ENCODE data around the gene AP5Z1. TPM values are rescaled to one million over a fixed set of nuclear protein-coding genes. Genes with fewer than 3 reads are reported as not detected.

AP5Z1 gene
- total RNA-seq, 1 donor from 2014 or later = 40.5 TPM

- Histone ChIP-seq H3K4me1 (peaks cover 52% of the 10 kb centered on the region), H3K27ac (no peak overlapping the region), H3K27me3 (no peaks in the 10 kb centered on the region), H3K9me3 (no peaks in the 10 kb centered on the region), H3K4me3 (no peak overlapping the region), H3K36me3 (no peaks in the 10 kb centered on the region)
- intact Hi-C loops (cut with DNase I) = no loop called here
- no peak for DNase-seq (ENCODE audit: extremely low spot score in 2 of 2)
- TF ChIP-seq POLR2AphosphoS5 (IDR thresholded peaks at IDR 0.05; ENCODE audit: insufficient read depth in 1 of 2, low read depth in 1 of 2) = no peak
- TF ChIP-seq POLR2A (IDR thresholded peaks at IDR 0.05) = no peak
- no peak for TF ChIP-seq CTCF (IDR thresholded peaks at IDR 0.05)
These were observed 46.2 kb upstream of the AP5Z1 start for GRCh38 chr7:4729266-4729665.

DNA sequence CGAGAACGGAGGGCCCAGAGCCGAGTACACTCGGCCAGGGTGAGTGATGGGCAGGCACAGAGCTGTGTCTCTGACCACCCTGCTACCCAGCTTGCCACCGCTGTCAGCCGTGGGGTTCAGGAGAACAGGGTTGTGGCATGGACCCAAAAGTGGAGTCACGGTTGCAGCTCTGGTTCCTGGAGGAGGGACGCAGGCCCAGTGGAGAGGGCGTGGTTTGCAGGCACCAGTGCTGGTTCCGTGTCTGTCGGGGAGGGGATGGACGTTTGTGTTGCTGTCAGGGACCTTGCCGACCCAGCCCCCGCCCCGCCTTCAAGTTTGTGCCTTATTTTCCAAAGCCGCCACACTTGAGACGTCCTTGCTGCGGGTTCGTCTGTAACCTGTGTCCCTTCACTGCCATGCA, 45.1 kb upstream of the AP5Z1 start:
- Histone ChIP-seq H3K4me3 (no peak overlapping the region), H3K4me1 (peaks cover 43% of the 10 kb centered on the region), H3K27me3 (no peaks in the 10 kb centered on the region), H3K36me3 (no peaks in the 10 kb centered on the region), H3K9me3 (no peaks in the 10 kb centered on the region), H3K27ac (no peak overlapping the region)
- TF ChIP-seq CTCF (IDR thresholded peaks at IDR 0.05) (no peak), POLR2AphosphoS5 (IDR thresholded peaks at IDR 0.05; ENCODE audit: insufficient read depth in 1 of 2, low read depth in 1 of 2) (no peak), POLR2A (IDR thresholded peaks at IDR 0.05) (no peak)
- intact Hi-C loops (cut with DNase I) = no loop called here
- no peak for DNase-seq (ENCODE audit: extremely low spot score in 2 of 2)

- intact Hi-C loops (cut with DNase I) = no loop called here
- Histone ChIP-seq H3K4me1 (peaks cover 36% of the 10 kb centered on the region), H3K36me3 (no peaks in the 10 kb centered on the region), H3K27me3 (no peaks in the 10 kb centered on the region), H3K9me3 (no peaks in the 10 kb centered on the region), H3K27ac (no peak overlapping the region), H3K4me3 (no peak overlapping the region)
- no peak for DNase-seq (ENCODE audit: extremely low spot score in 2 of 2)
- no peak for TF ChIP-seq CTCF (IDR thresholded peaks at IDR 0.05)
- no peak for TF ChIP-seq POLR2A (IDR thresholded peaks at IDR 0.05)
- TF ChIP-seq POLR2AphosphoS5 (IDR thresholded peaks at IDR 0.05; ENCODE audit: insufficient read depth in 1 of 2, low read depth in 1 of 2) = no peak
These were observed 44.5 kb upstream of the AP5Z1 start for GRCh38 chr7:4730971-4731370.

GRCh38 chr7:4731803-4732202, 43.6 kb upstream of the AP5Z1 start:
- Histone ChIP-seq H3K36me3 (no peaks in the 10 kb centered on the region), H3K27me3 (no peaks in the 10 kb centered on the region), H3K4me1 (peaks cover 28% of the 10 kb centered on the region), H3K4me3 (no peak overlapping the region), H3K27ac (no peak overlapping the region), H3K9me3 (no peaks in the 10 kb centered on the region)
- no peak for DNase-seq (ENCODE audit: extremely low spot score in 2 of 2)
- intact Hi-C loops (cut with DNase I) = no loop called here
- TF ChIP-seq CTCF (IDR thresholded peaks at IDR 0.05) = no peak
- TF ChIP-seq POLR2A (IDR thresholded peaks at IDR 0.05) = no peak
- TF ChIP-seq POLR2AphosphoS5 (IDR thresholded peaks at IDR 0.05; ENCODE audit: insufficient read depth in 1 of 2, low read depth in 1 of 2) = no peak

DNA sequence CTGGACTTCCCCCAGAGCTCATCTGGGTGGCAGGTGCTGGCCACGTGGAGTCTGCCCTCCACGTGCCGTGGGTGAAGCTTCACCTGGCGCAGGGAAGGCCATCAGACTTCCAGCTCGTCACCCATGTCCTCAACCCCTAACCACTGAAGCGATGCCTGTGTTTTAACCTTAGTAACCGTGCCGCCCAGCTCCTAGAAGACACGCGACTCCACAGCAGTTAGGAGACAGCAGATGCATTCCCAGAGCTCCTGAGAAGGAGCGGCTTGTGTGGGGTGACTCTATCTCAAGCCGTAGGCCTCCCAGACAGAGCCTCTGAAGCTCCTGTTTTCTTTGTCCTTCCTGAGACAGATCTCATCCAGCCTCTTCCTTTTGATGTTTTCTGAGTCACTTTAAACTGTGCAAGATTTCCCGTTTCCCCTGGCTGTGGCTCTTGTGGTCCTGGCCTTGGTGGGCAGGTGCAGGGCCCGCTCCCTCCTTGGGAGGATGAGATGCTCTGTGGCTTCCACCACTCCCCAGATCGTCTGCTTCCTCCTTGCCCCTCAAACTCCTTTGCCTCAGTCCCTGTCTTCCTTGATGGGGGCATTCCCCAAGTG, 41.4 kb upstream of the AP5Z1 start:
- Histone ChIP-seq H3K36me3 (no peaks in the 10 kb centered on the region), H3K4me3 (no peak overlapping the region), H3K27ac (no peak overlapping the region), H3K9me3 (no peaks in the 10 kb centered on the region), H3K27me3 (no peaks in the 10 kb centered on the region), H3K4me1 (peaks cover 35% of the 10 kb centered on the region)
- no peak for TF ChIP-seq CTCF (IDR thresholded peaks at IDR 0.05)
- TF ChIP-seq POLR2A (IDR thresholded peaks at IDR 0.05) = no peak
- TF ChIP-seq POLR2AphosphoS5 (IDR thresholded peaks at IDR 0.05; ENCODE audit: insufficient read depth in 1 of 2, low read depth in 1 of 2) = no peak
- intact Hi-C loops (cut with DNase I) = no loop called here
- DNase-seq (ENCODE audit: extremely low spot score in 2 of 2) = no peak

Measured in vagina (tissue), 2 donors.